ENCODE results near the gene COQ8B. TPM values are rescaled to one million over a fixed set of nuclear protein-coding genes. Genes with fewer than 3 reads are reported as not detected.

Gene COQ8B
- 19.0 and 21.5 TPM in 2 replicates for total RNA-seq

GRCh38 chr19:40716482-40717324 lies at the start of gene COQ8B, which contains the start of gene ITPKC:
TSS of gene COQ8B (minus strand) at chr19:40716886. CDS start at chr19:40714632, 2,254 bp downstream.
TSS of gene ITPKC (plus strand) at chr19:40717112. CDS start at chr19:40717136, 24 bp downstream.

GRCh38 chr19:40750874-40751537 lies 34.3 kb upstream of the COQ8B start, which contains the start of gene SNRPA:
TSS of gene SNRPA (plus strand) at chr19:40751203. CDS start at chr19:40751409, 206 bp downstream.

GRCh38 chr19:40750058-40750873 lies 33.6 kb upstream of the COQ8B start, which contains the start of gene ACTMAP:
TSS of gene ACTMAP (minus strand) at chr19:40750477. CDS start at chr19:40749803, 674 bp downstream.

GRCh38 chr19:40690050-40690692 lies 26.5 kb downstream of the COQ8B start, which contains the start of gene NUMBL:
TSS of gene NUMBL (minus strand) at chr19:40690651. CDS start at chr19:40690483, 168 bp downstream.

Small RNAs within 50 kb of the gene (small RNA-seq; reads per million reads assigned to genes)
- gene RNU6-195P = not detected

Other genes with a start within 250 kb of the COQ8B start
- gene SPTBN4, start 249.9 kb downstream of the COQ8B start, total RNA-seq = 0.07 TPM in 1 of 2 replicates, not detected in the other
- 20.7 and 31.9 TPM in 2 replicates for gene SHKBP1, start 140.0 kb downstream of the COQ8B start, total RNA-seq
- 11.6 and 13.3 TPM in 2 replicates for gene LTBP4, start 115.5 kb downstream of the COQ8B start, total RNA-seq
- 28.9 and 32.9 TPM in 2 replicates for gene NUMBL, start 26.2 kb downstream of the COQ8B start, total RNA-seq
- gene ITPKC, start 226 bp upstream of the COQ8B start, total RNA-seq = 15.2 and 19.9 TPM in 2 replicates
- gene ACTMAP, start 33.6 kb upstream of the COQ8B start, total RNA-seq = 1.3 and 1.9 TPM in 2 replicates
- gene SNRPA, start 34.3 kb upstream of the COQ8B start, total RNA-seq = 42.2 and 59.0 TPM in 2 replicates
- gene MIA, start 58.6 kb upstream of the COQ8B start, total RNA-seq = not detected in 2 replicates
- 10.0 and 13.3 TPM in 2 replicates for gene RAB4B, start 61.4 kb upstream of the COQ8B start, total RNA-seq
- 63.2 and 74.7 TPM in 2 replicates for gene EGLN2, start 82.3 kb upstream of the COQ8B start, total RNA-seq
- not detected in 2 replicates for gene CYP2A6, start 133.6 kb upstream of the COQ8B start, total RNA-seq
- gene CYP2A7, start 165.3 kb upstream of the COQ8B start, total RNA-seq = not detected in 2 replicates